ENCODE data around the gene SUDS3. TPM values are rescaled to one million over a fixed set of nuclear protein-coding genes. Genes with fewer than 3 reads are reported as not detected.

Gene SUDS3
- total and polyA plus RNA-seq, 4 donors, result 6.7 to 22.8 (median 12.3) TPM

GRCh38 chr12:118374126-118374725 is 2.1 kb upstream of the SUDS3 start:
- peaks cover 0 to 2% (median 0%) of the 10 kb centered on the region in 4 donors for H3K36me3 ChIP-seq (ENCODE audit: control insufficient read depth in 4 of 4, insufficient read depth in 3 of 4, low read depth in 1 of 4, low read length in 3 of 4)
- H3K27ac ChIP-seq (ENCODE audit: low read depth in 1 of 2, low read length in 2 of 2), result peak overlapping the region; percentile 98
- H3K9me3 ChIP-seq (ENCODE audit: control insufficient read depth in 4 of 4, low read length in 3 of 4), result no peaks in the 10 kb centered on the region
- peak overlapping the region; percentile 36 to 72 (median 46) for H3K4me3 ChIP-seq (ENCODE audit: low read depth in 1 of 3, low read length in 3 of 3)
- H3K9ac ChIP-seq (ENCODE audit: low read depth in 1 of 2, low read length in 2 of 2), result peak overlapping the region; percentile 60 to 86
- no peak for DNase-seq (ENCODE audit: low spot score)
- peaks cover 2 to 51% (median 28%) of the 10 kb centered on the region in 4 donors for H3K4me1 ChIP-seq (ENCODE audit: control insufficient read depth in 4 of 4, insufficient read depth in 4 of 4, low read length in 3 of 4)
- TF ChIP-seq, protein P1, sequence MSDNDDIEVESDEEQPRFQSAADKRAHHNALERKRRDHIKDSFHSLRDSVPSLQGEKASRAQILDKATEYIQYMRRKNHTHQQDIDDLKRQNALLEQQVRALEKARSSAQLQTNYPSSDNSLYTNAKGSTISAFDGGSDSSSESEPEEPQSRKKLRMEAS (IDR thresholded peaks at IDR 0.05), result no peak
- no peak for TF ChIP-seq NR2F2 (IDR thresholded peaks at IDR 0.05)
- 57% methylated on average over 14 of the region's 14 CpGs for WGBS
- no peaks in the 10 kb centered on the region for H3K27me3 ChIP-seq (ENCODE audit: control insufficient read depth in 4 of 4, insufficient read depth in 4 of 4, low read length in 3 of 4)

DNA sequence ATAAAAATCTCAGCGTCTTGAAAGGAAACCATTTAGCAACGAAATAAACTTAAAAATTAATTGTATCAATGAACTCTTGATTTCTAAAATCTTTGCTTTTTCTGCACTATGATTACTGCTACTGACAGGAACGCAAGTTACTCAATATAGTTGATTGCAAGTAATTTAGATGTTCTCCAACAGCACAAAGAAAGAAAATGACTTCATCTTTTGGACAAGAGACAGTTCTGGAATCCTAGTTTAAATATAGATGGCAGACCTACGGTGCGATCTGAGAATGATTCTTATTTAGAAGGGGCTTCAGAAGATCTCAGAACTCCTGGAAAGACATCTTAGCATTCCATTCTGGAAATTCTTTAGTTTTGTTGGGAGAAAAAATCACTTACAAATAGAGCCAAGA is 1.4 kb upstream of the SUDS3 start:
- H3K27me3 ChIP-seq (ENCODE audit: control insufficient read depth in 4 of 4, insufficient read depth in 4 of 4, low read length in 3 of 4), result no peaks in the 10 kb centered on the region
- H3K9ac ChIP-seq (ENCODE audit: low read depth in 1 of 2, low read length in 2 of 2), result peak overlapping the region in 1 of 2 donors; percentile 86
- peak overlapping the region; percentile 98 for H3K27ac ChIP-seq (ENCODE audit: low read depth in 1 of 2, low read length in 2 of 2)
- peaks cover 2 to 48% (median 28%) of the 10 kb centered on the region in 4 donors for H3K4me1 ChIP-seq (ENCODE audit: control insufficient read depth in 4 of 4, insufficient read depth in 4 of 4, low read length in 3 of 4)
- H3K36me3 ChIP-seq (ENCODE audit: control insufficient read depth in 4 of 4, insufficient read depth in 3 of 4, low read depth in 1 of 4, low read length in 3 of 4), result peaks cover 2 to 5% (median 4%) of the 10 kb centered on the region in 4 donors
- TF ChIP-seq NR2F2 (IDR thresholded peaks at IDR 0.05), result no peak
- TF ChIP-seq JUND (IDR thresholded peaks at IDR 0.05), result peak in 1 of 2 donors; percentile 35
- no peak for TF ChIP-seq CTCF (IDR thresholded peaks at IDR 0.05; ENCODE audit: low read depth, low read length, missing input control)
- WGBS, result 50% methylated on average over 5 of the region's 5 CpGs
- peak overlapping the region in 2 of 3 donors; percentile 13 to 46 for H3K4me3 ChIP-seq (ENCODE audit: low read depth in 1 of 3, low read length in 3 of 3)
- no peaks in the 10 kb centered on the region for H3K9me3 ChIP-seq (ENCODE audit: control insufficient read depth in 4 of 4, low read length in 3 of 4)
- DNase-seq (ENCODE audit: low spot score), result no peak

DNA sequence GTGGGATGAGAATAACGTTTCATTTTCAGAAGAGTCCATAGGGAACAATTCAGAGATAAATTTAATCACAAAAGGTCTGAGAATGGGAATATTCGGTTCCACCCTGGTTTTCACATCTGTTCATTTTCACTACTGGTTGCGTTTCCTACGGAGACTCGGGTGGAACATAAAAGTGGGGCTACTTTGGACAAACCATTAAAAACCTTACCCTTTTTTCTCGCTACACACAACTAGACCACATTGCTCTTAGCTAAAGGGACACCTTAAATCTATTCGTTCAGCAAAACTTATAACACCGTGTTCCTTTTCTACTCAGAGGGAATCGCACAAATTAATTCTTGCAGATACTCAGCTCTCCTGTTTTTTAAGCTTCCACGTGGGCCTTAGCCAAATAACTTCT is 1.0 kb upstream of the SUDS3 start:
- Histone ChIP-seq H3K4me1 (ENCODE audit: control insufficient read depth in 4 of 4, insufficient read depth in 4 of 4, low read length in 3 of 4) (peaks cover 2 to 43% (median 28%) of the 10 kb centered on the region in 4 donors), H3K27me3 (ENCODE audit: control insufficient read depth in 4 of 4, insufficient read depth in 4 of 4, low read length in 3 of 4) (no peaks in the 10 kb centered on the region), H3K36me3 (ENCODE audit: control insufficient read depth in 4 of 4, insufficient read depth in 3 of 4, low read depth in 1 of 4, low read length in 3 of 4) (peaks cover 2 to 9% (median 9%) of the 10 kb centered on the region in 4 donors), H3K9ac (ENCODE audit: low read depth in 1 of 2, low read length in 2 of 2) (peak overlapping the region in 1 of 2 donors; percentile 86), H3K4me3 (ENCODE audit: low read depth in 1 of 3, low read length in 3 of 3) (peak overlapping the region in 2 of 3 donors; percentile 13 to 46), H3K9me3 (ENCODE audit: control insufficient read depth in 4 of 4, low read length in 3 of 4) (no peaks in the 10 kb centered on the region), H3K27ac (ENCODE audit: low read depth in 1 of 2, low read length in 2 of 2) (peak overlapping the region; percentile 98)
- DNase-seq (ENCODE audit: low spot score), result no peak
- TF ChIP-seq YY1 (IDR thresholded peaks at IDR 0.05) (no peak), JUND (IDR thresholded peaks at IDR 0.05) (no peak), HNF4G (IDR thresholded peaks at IDR 0.05) (no peak), ATF3 (IDR thresholded peaks at IDR 0.05) (no peak)
- TF ChIP-seq, protein P1 (IDR thresholded peaks at IDR 0.05), result no peak
- WGBS, result 66% methylated on average over 10 of the region's 10 CpGs
